ENCODE results near the gene AAMDC.
"Not testable (repeated sequence)": the region's sequence is repeated elsewhere in the genome, so short reads cannot be mapped to it uniquely, and the experiment has no call there.

AAMDC gene

GRCh38 chr11:77884829-77885190, 63.9 kb downstream of the AAMDC start:
- H2BK12ac ChIP-seq (ENCODE audit: low read length) = no peak overlapping the region
- no peaks in the 10 kb centered on the region for H3K27me3 ChIP-seq (ENCODE audit: insufficient read depth, low read length)
- H3K27ac ChIP-seq (ENCODE audit: low read depth, low read length) = no peak overlapping the region
- H2AFZ ChIP-seq (ENCODE audit: insufficient read depth, low read length, poor library complexity) = no peak overlapping the region
- H3K4me1 ChIP-seq (ENCODE audit: control insufficient read depth in 1 of 2, insufficient read depth in 2 of 2, low read length in 2 of 2) = no peaks in the 10 kb centered on the region
- H2AK5ac ChIP-seq (ENCODE audit: low read length) = no peak overlapping the region
- peaks cover 13 to 26% of the 10 kb centered on the region in 2 experiments for H3K36me3 ChIP-seq (ENCODE audit: control insufficient read depth in 1 of 2, insufficient read depth in 2 of 2, low read length in 2 of 2)
- H2BK120ac ChIP-seq (ENCODE audit: insufficient read depth, low read length, poor library complexity) = no peak overlapping the region
- H3K4ac ChIP-seq (ENCODE audit: low read depth, low read length) = no peak overlapping the region
- H3K79me1 ChIP-seq (ENCODE audit: low read length) = no peaks in the 10 kb centered on the region
- no peak overlapping the region for H4K91ac ChIP-seq (ENCODE audit: low read depth, low read length)
- H3K9me3 ChIP-seq (ENCODE audit: insufficient read depth, low read depth, low read length) = peaks cover 2% of the 10 kb centered on the region
- H3K79me2 ChIP-seq (ENCODE audit: control insufficient read depth, insufficient read depth, low read length, poor library complexity) = no peaks in the 10 kb centered on the region
- H3K18ac ChIP-seq (ENCODE audit: low read length) = no peak overlapping the region
- no peak overlapping the region for H3K9ac ChIP-seq (ENCODE audit: low read length)
- no peak overlapping the region for H3K23ac ChIP-seq (ENCODE audit: low read length)
- no peak overlapping the region for H3K4me3 ChIP-seq (ENCODE audit: low read depth, low read length)
- peak; percentile 78 to 88 for DNase-seq
- H4K8ac ChIP-seq (ENCODE audit: low read depth, low read length) = no peak overlapping the region
- no peak overlapping the region for H2BK5ac ChIP-seq (ENCODE audit: low read depth, low read length, poor library complexity)
- no peak overlapping the region for H3K14ac ChIP-seq (ENCODE audit: low read length)
- H4K12ac ChIP-seq (ENCODE audit: low read depth, low read length) = no peak overlapping the region
- H3K4me2 ChIP-seq (ENCODE audit: low read length) = no peak overlapping the region
- WGBS (ENCODE audit: extremely low coverage, insufficient coverage, insufficient read length) = no CpG with 5 or more reads among the region's 6 CpGs

GRCh38 chr11:77886401-77886800, 65.5 kb downstream of the AAMDC start:
- Histone ChIP-seq H3K23ac (ENCODE audit: low read length) (no peak overlapping the region), H3K18ac (ENCODE audit: low read length) (no peak overlapping the region), H3K27me3 (ENCODE audit: insufficient read depth, low read length) (no peaks in the 10 kb centered on the region), H3K14ac (ENCODE audit: low read length) (no peak overlapping the region), H2BK5ac (ENCODE audit: low read depth, low read length, poor library complexity) (no peak overlapping the region), H3K4me1 (ENCODE audit: control insufficient read depth in 1 of 2, insufficient read depth in 2 of 2, low read length in 2 of 2) (no peaks in the 10 kb centered on the region), H3K9ac (ENCODE audit: low read length) (no peak overlapping the region), H4K91ac (ENCODE audit: low read depth, low read length) (no peak overlapping the region), H4K8ac (ENCODE audit: low read depth, low read length) (no peak overlapping the region), H3K4me2 (ENCODE audit: low read length) (no peak overlapping the region), H2AK5ac (ENCODE audit: low read length) (no peak overlapping the region), H4K12ac (ENCODE audit: low read depth, low read length) (no peak overlapping the region), H3K79me1 (ENCODE audit: low read length) (no peaks in the 10 kb centered on the region), H3K4me3 (ENCODE audit: low read depth, low read length) (no peak overlapping the region), H3K79me2 (ENCODE audit: control insufficient read depth, insufficient read depth, low read length, poor library complexity) (no peaks in the 10 kb centered on the region), H2AFZ (ENCODE audit: insufficient read depth, low read length, poor library complexity) (no peak overlapping the region), H3K36me3 (ENCODE audit: control insufficient read depth in 1 of 2, insufficient read depth in 2 of 2, low read length in 2 of 2) (peaks cover 13 to 22% of the 10 kb centered on the region in 2 experiments), H3K4ac (ENCODE audit: low read depth, low read length) (no peak overlapping the region), H2BK120ac (ENCODE audit: insufficient read depth, low read length, poor library complexity) (no peak overlapping the region), H3K27ac (ENCODE audit: low read depth, low read length) (no peak overlapping the region), H3K9me3 (ENCODE audit: insufficient read depth, low read depth, low read length) (no peaks in the 10 kb centered on the region), H2BK12ac (ENCODE audit: low read length) (no peak overlapping the region)
- no CpG with 5 or more reads among the region's 18 CpGs for WGBS (ENCODE audit: extremely low coverage, insufficient coverage, insufficient read length)
- DNase-seq = no peak

- WGBS (ENCODE audit: extremely low coverage, insufficient coverage, insufficient read length) = no CpG with 5 or more reads among the region's 5 CpGs
- not testable (repeated sequence) for H2BK120ac ChIP-seq (ENCODE audit: insufficient read depth, low read length, poor library complexity); H3K14ac ChIP-seq (ENCODE audit: low read length); H2BK12ac ChIP-seq (ENCODE audit: low read length); H3K23ac ChIP-seq (ENCODE audit: low read length); H3K27me3 ChIP-seq (ENCODE audit: insufficient read depth, low read length); H3K79me1 ChIP-seq (ENCODE audit: low read length); H3K4me3 ChIP-seq (ENCODE audit: low read depth, low read length); H2BK5ac ChIP-seq (ENCODE audit: low read depth, low read length, poor library complexity); H3K79me2 ChIP-seq (ENCODE audit: control insufficient read depth, insufficient read depth, low read length, poor library complexity); H2AK5ac ChIP-seq (ENCODE audit: low read length); H2AFZ ChIP-seq (ENCODE audit: insufficient read depth, low read length, poor library complexity); H3K9ac ChIP-seq (ENCODE audit: low read length); H3K4ac ChIP-seq (ENCODE audit: low read depth, low read length); H3K27ac ChIP-seq (ENCODE audit: low read depth, low read length); H3K9me3 ChIP-seq (ENCODE audit: insufficient read depth, low read depth, low read length); H3K18ac ChIP-seq (ENCODE audit: low read length); H4K12ac ChIP-seq (ENCODE audit: low read depth, low read length); H4K91ac ChIP-seq (ENCODE audit: low read depth, low read length); H3K4me1 ChIP-seq (ENCODE audit: control insufficient read depth in 1 of 2, insufficient read depth in 2 of 2, low read length in 2 of 2); DNase-seq; H4K8ac ChIP-seq (ENCODE audit: low read depth, low read length); H3K4me2 ChIP-seq (ENCODE audit: low read length)
- H3K36me3 ChIP-seq (ENCODE audit: control insufficient read depth in 1 of 2, insufficient read depth in 2 of 2, low read length in 2 of 2) = peaks cover 13 to 15% of the 10 kb centered on the region in 2 experiments
These were observed 68.1 kb downstream of the AAMDC start for GRCh38 chr11:77889045-77889444.

- not testable (repeated sequence) for H2AFZ ChIP-seq (ENCODE audit: insufficient read depth, low read length, poor library complexity); H3K27ac ChIP-seq (ENCODE audit: low read depth, low read length); H4K91ac ChIP-seq (ENCODE audit: low read depth, low read length); H2BK5ac ChIP-seq (ENCODE audit: low read depth, low read length, poor library complexity); DNase-seq; H4K8ac ChIP-seq (ENCODE audit: low read depth, low read length); H3K4me3 ChIP-seq (ENCODE audit: low read depth, low read length); H2BK120ac ChIP-seq (ENCODE audit: insufficient read depth, low read length, poor library complexity); H2AK5ac ChIP-seq (ENCODE audit: low read length); H3K18ac ChIP-seq (ENCODE audit: low read length); H3K4ac ChIP-seq (ENCODE audit: low read depth, low read length); H3K79me1 ChIP-seq (ENCODE audit: low read length); H3K9me3 ChIP-seq (ENCODE audit: insufficient read depth, low read depth, low read length); H3K79me2 ChIP-seq (ENCODE audit: control insufficient read depth, insufficient read depth, low read length, poor library complexity); H3K9ac ChIP-seq (ENCODE audit: low read length); H3K4me1 ChIP-seq (ENCODE audit: control insufficient read depth in 1 of 2, insufficient read depth in 2 of 2, low read length in 2 of 2); H3K4me2 ChIP-seq (ENCODE audit: low read length); H3K23ac ChIP-seq (ENCODE audit: low read length); H4K12ac ChIP-seq (ENCODE audit: low read depth, low read length); H3K27me3 ChIP-seq (ENCODE audit: insufficient read depth, low read length); H2BK12ac ChIP-seq (ENCODE audit: low read length); H3K14ac ChIP-seq (ENCODE audit: low read length)
- H3K36me3 ChIP-seq (ENCODE audit: control insufficient read depth in 1 of 2, insufficient read depth in 2 of 2, low read length in 2 of 2) = peaks cover 9 to 15% of the 10 kb centered on the region in 2 experiments
These were observed 69.2 kb downstream of the AAMDC start for GRCh38 chr11:77890100-77890614.
